Esophagus squamous epithelium (tissue), 4 donors: Measurements from ENCODE around the gene ZBTB21.

ENCODE experiments used
- POLR2A ChIP-seq, 4 donors: fragments of 450-650 bp; IDR thresholded peaks; one replicate each; pipeline ENCODE4 v1.6.1; 2017; ENCODE audit warnings: antibody characterized with exemption in 4 of 4, mild to moderate bottlenecking in 4 of 4, moderate library complexity in 3 of 4
- TF ChIP-seq, protein P1 (sequence below), 6 experiments: fragments of 450-650 bp in 4 of 6; fragments of 200-600 bp in 2 of 6; sonication (generic) in 2 of 6; IDR thresholded peaks; one replicate each; pipeline ENCODE4 v1.5.1; 2016 to 2019; ENCODE audit warnings: antibody characterized with exemption in 6 of 6, mild to moderate bottlenecking in 4 of 6, moderate library complexity in 4 of 6

DNA sequence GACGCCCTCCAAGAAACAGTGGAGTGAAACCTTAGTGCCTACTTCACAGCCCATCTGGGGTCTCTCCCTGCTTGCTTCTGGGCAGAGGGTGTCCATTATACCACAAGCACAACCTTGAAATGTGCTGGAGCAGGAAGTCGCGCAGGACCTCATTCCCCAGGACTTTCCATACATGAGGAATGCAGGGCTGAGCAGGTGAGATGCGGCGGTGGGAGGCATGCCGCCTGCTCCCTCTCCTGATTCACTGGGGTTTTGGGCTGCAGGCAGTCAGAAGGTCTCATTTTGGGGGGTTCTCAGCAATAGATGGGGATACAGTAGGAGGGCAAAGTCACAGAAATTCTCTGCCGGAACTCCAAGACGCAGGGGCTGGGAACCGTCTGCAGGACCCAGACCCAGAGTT lies 45.3 kb upstream of the ZBTB21 start:
- TF ChIP-seq, protein P1, sequence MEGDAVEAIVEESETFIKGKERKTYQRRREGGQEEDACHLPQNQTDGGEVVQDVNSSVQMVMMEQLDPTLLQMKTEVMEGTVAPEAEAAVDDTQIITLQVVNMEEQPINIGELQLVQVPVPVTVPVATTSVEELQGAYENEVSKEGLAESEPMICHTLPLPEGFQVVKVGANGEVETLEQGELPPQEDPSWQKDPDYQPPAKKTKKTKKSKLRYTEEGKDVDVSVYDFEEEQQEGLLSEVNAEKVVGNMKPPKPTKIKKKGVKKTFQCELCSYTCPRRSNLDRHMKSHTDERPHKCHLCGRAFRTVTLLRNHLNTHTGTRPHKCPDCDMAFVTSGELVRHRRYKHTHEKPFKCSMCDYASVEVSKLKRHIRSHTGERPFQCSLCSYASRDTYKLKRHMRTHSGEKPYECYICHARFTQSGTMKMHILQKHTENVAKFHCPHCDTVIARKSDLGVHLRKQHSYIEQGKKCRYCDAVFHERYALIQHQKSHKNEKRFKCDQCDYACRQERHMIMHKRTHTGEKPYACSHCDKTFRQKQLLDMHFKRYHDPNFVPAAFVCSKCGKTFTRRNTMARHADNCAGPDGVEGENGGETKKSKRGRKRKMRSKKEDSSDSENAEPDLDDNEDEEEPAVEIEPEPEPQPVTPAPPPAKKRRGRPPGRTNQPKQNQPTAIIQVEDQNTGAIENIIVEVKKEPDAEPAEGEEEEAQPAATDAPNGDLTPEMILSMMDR (IDR thresholded peaks at IDR 0.05) = no peak
- TF ChIP-seq POLR2A (IDR thresholded peaks at IDR 0.05) = no peak
